ENCODE results near the gene QPCTL. TPM values are rescaled to one million over a fixed set of nuclear protein-coding genes. Genes with fewer than 3 reads are reported as not detected.

QPCTL gene
- total and polyA plus RNA-seq, 9 of the 15 experiments (the other 6 are each of a cell fraction or from before 2014, with no cell fraction given), result 0.99 to 31.3 (median 12.7) TPM

DNA sequence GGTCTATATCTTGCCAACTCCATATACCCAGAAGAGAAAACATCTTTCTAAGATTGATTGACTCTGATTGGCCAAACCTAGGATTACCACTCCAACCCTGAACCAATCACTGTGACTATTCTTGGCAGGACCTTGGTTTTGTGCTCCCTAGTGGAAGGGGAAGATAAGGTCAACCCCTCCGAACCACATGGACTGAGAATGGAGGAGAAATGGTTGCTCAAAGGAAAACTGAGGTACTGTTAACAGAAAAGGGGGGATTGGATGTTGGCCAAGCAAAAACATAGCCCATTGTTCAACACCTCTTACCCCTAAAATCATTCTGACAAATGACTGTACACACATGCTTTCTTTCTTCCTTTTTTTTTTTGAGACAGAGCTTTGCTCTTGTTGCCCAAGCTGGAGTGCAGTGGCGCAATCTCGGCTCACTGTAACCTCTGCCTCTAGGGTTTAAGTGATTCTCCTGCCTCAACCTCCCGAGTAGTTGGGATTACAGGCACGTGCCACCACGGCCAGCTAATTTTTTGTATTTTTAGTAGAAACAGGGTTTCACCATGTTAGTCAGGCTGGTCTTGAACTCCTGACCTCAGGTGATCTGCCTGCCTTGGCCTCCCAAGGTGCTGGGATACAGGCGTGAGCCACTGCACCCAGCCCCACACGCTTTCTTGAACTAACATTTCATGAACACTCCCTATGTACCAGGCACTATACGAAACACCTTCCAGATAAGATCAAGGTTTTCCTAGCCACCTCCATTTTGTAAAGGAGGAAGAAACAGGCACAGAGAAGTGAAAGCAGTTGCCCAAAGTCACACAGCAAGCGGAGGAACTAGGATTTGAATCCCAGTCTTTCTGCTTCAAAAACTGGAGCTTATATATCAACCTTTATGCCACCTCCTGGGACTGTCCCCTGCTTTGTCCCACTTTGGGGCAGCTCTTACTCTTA is 47.3 kb downstream of the QPCTL start (continued):
- TF ChIP-seq MTA3 (IDR thresholded peaks at IDR 0.05; ENCODE audit: borderline replicate concordance) (0 out of 2 replicates have a peak, but pooled peaks have one; percentile 35), C11orf30 (IDR thresholded peaks at IDR 0.05; ENCODE audit: low read depth) (peak; percentile 27; the same call in 1 of the 2 replicates), XRCC3 (IDR thresholded peaks at IDR 0.05) (no peak), ATF1 (CRISPR knock-in tag; IDR thresholded peaks at IDR 0.05) (no peak), ATF1 (tag; IDR thresholded peaks at IDR 0.05) (peak; percentile 70), SAFB (IDR thresholded peaks at IDR 0.05; ENCODE audit: borderline replicate concordance, low read depth, low read length) (no peak), ADNP (tag; IDR thresholded peaks at IDR 0.05) (peak; percentile 66; the same call in 1 of the 2 replicates), CBFA2T2 (conservative IDR thresholded peaks at IDR 0.05) (no peak), FOXJ2 (tag; IDR thresholded peaks at IDR 0.05) (no peak), BDP1 (IDR thresholded peaks at IDR 0.05; ENCODE audit: insufficient read depth, insufficient read length) (no peak), TEAD1 (CRISPR knock-in tag; IDR thresholded peaks at IDR 0.05) (no peak), ZNF57 (CRISPR knock-in tag; IDR thresholded peaks at IDR 0.05) (no peak), MTF1 (CRISPR knock-in tag; IDR thresholded peaks at IDR 0.05; ENCODE audit: borderline replicate concordance) (no peak), ZNF551 (CRISPR knock-in tag; IDR thresholded peaks at IDR 0.05) (no peak), ZNF644 (tag; IDR thresholded peaks at IDR 0.05; ENCODE audit: low read depth) (peak; percentile 84), ZNF696 (CRISPR knock-in tag; conservative IDR thresholded peaks at IDR 0.05) (no peak)
- TF ChIP-seq, protein P1, sequence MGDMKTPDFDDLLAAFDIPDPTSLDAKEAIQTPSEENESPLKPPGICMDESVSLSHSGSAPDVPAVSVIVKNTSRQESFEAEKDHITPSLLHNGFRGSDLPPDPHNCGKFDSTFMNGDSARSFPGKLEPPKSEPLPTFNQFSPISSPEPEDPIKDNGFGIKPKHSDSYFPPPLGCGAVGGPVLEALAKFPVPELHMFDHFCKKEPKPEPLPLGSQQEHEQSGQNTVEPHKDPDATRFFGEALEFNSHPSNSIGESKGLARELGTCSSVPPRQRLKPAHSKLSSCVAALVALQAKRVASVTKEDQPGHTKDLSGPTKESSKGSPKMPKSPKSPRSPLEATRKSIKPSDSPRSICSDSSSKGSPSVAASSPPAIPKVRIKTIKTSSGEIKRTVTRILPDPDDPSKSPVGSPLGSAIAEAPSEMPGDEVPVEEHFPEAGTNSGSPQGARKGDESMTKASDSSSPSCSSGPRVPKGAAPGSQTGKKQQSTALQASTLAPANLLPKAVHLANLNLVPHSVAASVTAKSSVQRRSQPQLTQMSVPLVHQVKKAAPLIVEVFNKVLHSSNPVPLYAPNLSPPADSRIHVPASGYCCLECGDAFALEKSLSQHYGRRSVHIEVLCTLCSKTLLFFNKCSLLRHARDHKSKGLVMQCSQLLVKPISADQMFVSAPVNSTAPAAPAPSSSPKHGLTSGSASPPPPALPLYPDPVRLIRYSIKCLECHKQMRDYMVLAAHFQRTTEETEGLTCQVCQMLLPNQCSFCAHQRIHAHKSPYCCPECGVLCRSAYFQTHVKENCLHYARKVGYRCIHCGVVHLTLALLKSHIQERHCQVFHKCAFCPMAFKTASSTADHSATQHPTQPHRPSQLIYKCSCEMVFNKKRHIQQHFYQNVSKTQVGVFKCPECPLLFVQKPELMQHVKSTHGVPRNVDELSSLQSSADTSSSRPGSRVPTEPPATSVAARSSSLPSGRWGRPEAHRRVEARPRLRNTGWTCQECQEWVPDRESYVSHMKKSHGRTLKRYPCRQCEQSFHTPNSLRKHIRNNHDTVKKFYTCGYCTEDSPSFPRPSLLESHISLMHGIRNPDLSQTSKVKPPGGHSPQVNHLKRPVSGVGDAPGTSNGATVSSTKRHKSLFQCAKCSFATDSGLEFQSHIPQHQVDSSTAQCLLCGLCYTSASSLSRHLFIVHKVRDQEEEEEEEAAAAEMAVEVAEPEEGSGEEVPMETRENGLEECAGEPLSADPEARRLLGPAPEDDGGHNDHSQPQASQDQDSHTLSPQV (IDR thresholded peaks at IDR 0.05), result peak; percentile 91
- TF ChIP-seq, protein P2, sequence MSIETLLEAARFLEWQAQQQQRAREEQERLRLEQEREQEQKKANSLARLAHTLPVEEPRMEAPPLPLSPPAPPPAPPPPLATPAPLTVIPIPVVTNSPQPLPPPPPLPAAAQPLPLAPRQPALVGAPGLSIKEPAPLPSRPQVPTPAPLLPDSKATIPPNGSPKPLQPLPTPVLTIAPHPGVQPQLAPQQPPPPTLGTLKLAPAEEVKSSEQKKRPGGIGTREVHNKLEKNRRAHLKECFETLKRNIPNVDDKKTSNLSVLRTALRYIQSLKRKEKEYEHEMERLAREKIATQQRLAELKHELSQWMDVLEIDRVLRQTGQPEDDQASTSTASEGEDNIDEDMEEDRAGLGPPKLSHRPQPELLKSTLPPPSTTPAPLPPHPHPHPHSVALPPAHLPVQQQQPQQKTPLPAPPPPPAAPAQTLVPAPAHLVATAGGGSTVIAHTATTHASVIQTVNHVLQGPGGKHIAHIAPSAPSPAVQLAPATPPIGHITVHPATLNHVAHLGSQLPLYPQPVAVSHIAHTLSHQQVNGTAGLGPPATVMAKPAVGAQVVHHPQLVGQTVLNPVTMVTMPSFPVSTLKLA (conservative IDR thresholded peaks at IDR 0.05), result peak; percentile 61 to 75; a peak in 3 of 4 replicates
- TF ChIP-seq, protein P3, sequence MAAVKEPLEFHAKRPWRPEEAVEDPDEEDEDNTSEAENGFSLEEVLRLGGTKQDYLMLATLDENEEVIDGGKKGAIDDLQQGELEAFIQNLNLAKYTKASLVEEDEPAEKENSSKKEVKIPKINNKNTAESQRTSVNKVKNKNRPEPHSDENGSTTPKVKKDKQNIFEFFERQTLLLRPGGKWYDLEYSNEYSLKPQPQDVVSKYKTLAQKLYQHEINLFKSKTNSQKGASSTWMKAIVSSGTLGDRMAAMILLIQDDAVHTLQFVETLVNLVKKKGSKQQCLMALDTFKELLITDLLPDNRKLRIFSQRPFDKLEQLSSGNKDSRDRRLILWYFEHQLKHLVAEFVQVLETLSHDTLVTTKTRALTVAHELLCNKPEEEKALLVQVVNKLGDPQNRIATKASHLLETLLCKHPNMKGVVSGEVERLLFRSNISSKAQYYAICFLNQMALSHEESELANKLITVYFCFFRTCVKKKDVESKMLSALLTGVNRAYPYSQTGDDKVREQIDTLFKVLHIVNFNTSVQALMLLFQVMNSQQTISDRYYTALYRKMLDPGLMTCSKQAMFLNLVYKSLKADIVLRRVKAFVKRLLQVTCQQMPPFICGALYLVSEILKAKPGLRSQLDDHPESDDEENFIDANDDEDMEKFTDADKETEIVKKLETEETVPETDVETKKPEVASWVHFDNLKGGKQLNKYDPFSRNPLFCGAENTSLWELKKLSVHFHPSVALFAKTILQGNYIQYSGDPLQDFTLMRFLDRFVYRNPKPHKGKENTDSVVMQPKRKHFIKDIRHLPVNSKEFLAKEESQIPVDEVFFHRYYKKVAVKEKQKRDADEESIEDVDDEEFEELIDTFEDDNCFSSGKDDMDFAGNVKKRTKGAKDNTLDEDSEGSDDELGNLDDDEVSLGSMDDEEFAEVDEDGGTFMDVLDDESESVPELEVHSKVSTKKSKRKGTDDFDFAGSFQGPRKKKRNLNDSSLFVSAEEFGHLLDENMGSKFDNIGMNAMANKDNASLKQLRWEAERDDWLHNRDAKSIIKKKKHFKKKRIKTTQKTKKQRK (IDR thresholded peaks at IDR 0.05; ENCODE audit: borderline replicate concordance, low read depth, low read length), result no peak

All from K562 (cell line).